Measurements from ENCODE around the gene RASGRP3. TPM values are rescaled to one million over a fixed set of nuclear protein-coding genes. Genes with fewer than 3 reads are reported as not detected.

RASGRP3 gene
- total RNA-seq, 1 experiment from 2014 or later, result 0.59 TPM

- H3K4me1 ChIP-seq (ENCODE audit: control insufficient read depth in 1 of 2, insufficient read depth in 2 of 2, low read length in 2 of 2), result no peaks in the 10 kb centered on the region
- intact Hi-C loops (cut with micrococcal nuclease), result no loop called here
- H3K9me3 ChIP-seq (ENCODE audit: control insufficient read depth in 1 of 2, insufficient read depth in 1 of 2, low read depth in 1 of 2, low read length in 2 of 2), result no peaks in the 10 kb centered on the region
- H3K27me3 ChIP-seq (ENCODE audit: insufficient read depth, low read length), result no peaks in the 10 kb centered on the region
- DNase-seq (ENCODE audit: low read depth, low spot score), result no peak
- TF ChIP-seq CTCF (IDR thresholded peaks at IDR 0.05 in 2 of 3, conservative IDR thresholded peaks at IDR 0.05 in 1 of 3; ENCODE audit: borderline replicate concordance in 1 of 3, insufficient read depth in 1 of 3, low read depth in 2 of 3, low read length in 2 of 3), result no peak
- no peak for TF ChIP-seq SIN3A (IDR thresholded peaks at IDR 0.05; ENCODE audit: low read depth)
- TF ChIP-seq REST (IDR thresholded peaks at IDR 0.05; ENCODE audit: low read depth), result no peak
- no peak for TF ChIP-seq SRF (IDR thresholded peaks at IDR 0.05; ENCODE audit: low read depth)
- TF ChIP-seq POLR2A (IDR thresholded peaks at IDR 0.05; ENCODE audit: borderline replicate concordance, extremely low read depth, insufficient read depth, insufficient read length), result no peak
- TF ChIP-seq MAX (IDR thresholded peaks at IDR 0.05), result no peak
- no peak for TF ChIP-seq TCF7L2 (IDR thresholded peaks at IDR 0.05; ENCODE audit: borderline replicate concordance, extremely low read depth, insufficient read depth, insufficient read length)
- no peak for TF ChIP-seq EZH2phosphoT487 (IDR thresholded peaks at IDR 0.05; ENCODE audit: borderline replicate concordance)
- no peak for TF ChIP-seq ATF3 (IDR thresholded peaks at IDR 0.05)
- no peak for TF ChIP-seq CEBPB (IDR thresholded peaks at IDR 0.05; ENCODE audit: low read depth)
- no peak for TF ChIP-seq ELF1 (IDR thresholded peaks at IDR 0.05; ENCODE audit: borderline replicate concordance, low read depth)
- no peak for TF ChIP-seq YY1 (IDR thresholded peaks at IDR 0.05; ENCODE audit: extremely low read depth, insufficient replicate concordance, low read depth, low read length)
- no peak for TF ChIP-seq CBX3 (IDR thresholded peaks at IDR 0.05; ENCODE audit: low read depth)
- no peak overlapping the region for H3K4me3 ChIP-seq (replicated peaks in 1 of 2; ENCODE audit: low read depth in 1 of 2, low read length in 2 of 2)
- no peak overlapping the region for H3K27ac ChIP-seq (ENCODE audit: low read depth, low read length)
- POLR2A ChIA-PET, result no interaction called here
- CTCF ChIA-PET, result no interaction called here
- H3K9me2 ChIP-seq (ENCODE audit: insufficient read depth), result no peaks in the 10 kb centered on the region
- no peaks in the 10 kb centered on the region for H4K20me1 ChIP-seq (ENCODE audit: insufficient read depth)
- no peak overlapping the region for H3K4me2 ChIP-seq (ENCODE audit: low read length)
- H3K36me3 ChIP-seq (ENCODE audit: control insufficient read depth in 1 of 2, insufficient read depth in 2 of 2, low read length in 2 of 2), result no peaks in the 10 kb centered on the region
- no TSS peak for BruUV-seq (replicated peaks)
- no peaks in the 10 kb centered on the region for H3K79me2 ChIP-seq (ENCODE audit: insufficient read depth, low read length)
- ATAC-seq, result no peak
- RAD21 ChIA-PET (ENCODE audit: low non-redundant PET in 1 of 2, low total read pairs in 2 of 2, uncharacterized antibody in 2 of 2, unreplicated experiment in 2 of 2), result no interaction called here
- H3K9ac ChIP-seq (ENCODE audit: low read length), result no peak overlapping the region
- H2AFZ ChIP-seq (ENCODE audit: low read depth, low read length, poor library complexity, severe bottlenecking), result no peak overlapping the region
Observed at GRCh38 chr2:33561872-33562271, 85.4 kb downstream of the RASGRP3 start.

All from HCT116 (cell line).